ENCODE data around the gene PRKAG2. TPM values are rescaled to one million over a fixed set of nuclear protein-coding genes. Genes with fewer than 3 reads are reported as not detected.
A peak's percentile ranks its signal among the peaks of the same experiment; 100 is the strongest.

The PRKAG2 gene
- total RNA-seq, 1 donor from 2014 or later, result 35.6 TPM

DNA sequence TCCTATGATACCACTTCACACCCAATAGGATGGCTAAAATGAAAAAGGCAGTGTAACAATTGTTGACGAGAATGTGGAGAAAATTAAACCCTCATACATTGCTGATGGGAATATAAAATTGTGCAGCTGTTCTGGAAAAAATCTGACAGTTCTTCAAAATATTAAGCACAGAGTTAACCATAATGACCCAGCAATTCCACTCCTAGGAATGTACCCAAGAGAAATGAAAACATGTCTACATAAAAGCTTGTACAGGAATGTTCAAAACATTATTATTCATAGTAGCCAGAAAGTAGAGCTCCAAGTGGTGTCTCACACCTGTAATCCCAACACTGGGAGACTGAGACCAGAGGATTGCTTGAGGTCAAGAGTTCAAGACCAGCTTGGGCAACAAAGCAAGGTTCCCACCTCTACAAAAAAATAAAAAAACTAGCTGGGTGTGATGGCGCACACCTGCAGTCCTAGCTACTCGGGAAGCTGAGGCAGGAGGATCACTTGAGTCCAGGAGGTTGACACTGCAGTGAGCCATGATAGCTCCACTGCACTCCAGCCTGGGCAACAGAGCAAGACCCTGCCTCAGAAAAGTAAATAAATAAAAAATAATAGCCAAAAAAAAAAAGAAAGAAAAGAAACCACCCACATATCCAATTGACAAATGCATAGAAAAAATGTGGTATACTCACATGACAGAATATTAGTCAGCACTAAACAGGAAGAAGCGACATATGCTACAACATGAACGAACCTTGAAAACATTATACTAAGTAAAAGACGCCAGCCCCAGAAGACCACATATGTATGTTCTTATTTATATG is 362.2 kb downstream of the PRKAG2 start:
- Histone ChIP-seq H3K4me3 (no peak overlapping the region), H3K27me3 (no peaks in the 10 kb centered on the region), H3K36me3 (no peaks in the 10 kb centered on the region), H3K9me3 (no peaks in the 10 kb centered on the region), H3K4me1 (peaks cover 50% of the 10 kb centered on the region), H3K27ac (peak overlapping the region; percentile 44)
- DNase-seq (no peak), ATAC-seq (no peak)
- TF ChIP-seq, protein P1, sequence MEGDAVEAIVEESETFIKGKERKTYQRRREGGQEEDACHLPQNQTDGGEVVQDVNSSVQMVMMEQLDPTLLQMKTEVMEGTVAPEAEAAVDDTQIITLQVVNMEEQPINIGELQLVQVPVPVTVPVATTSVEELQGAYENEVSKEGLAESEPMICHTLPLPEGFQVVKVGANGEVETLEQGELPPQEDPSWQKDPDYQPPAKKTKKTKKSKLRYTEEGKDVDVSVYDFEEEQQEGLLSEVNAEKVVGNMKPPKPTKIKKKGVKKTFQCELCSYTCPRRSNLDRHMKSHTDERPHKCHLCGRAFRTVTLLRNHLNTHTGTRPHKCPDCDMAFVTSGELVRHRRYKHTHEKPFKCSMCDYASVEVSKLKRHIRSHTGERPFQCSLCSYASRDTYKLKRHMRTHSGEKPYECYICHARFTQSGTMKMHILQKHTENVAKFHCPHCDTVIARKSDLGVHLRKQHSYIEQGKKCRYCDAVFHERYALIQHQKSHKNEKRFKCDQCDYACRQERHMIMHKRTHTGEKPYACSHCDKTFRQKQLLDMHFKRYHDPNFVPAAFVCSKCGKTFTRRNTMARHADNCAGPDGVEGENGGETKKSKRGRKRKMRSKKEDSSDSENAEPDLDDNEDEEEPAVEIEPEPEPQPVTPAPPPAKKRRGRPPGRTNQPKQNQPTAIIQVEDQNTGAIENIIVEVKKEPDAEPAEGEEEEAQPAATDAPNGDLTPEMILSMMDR (IDR thresholded peaks at IDR 0.05), result no peak
- intact Hi-C loops (cut with DNase I), result no loop called here

DNA sequence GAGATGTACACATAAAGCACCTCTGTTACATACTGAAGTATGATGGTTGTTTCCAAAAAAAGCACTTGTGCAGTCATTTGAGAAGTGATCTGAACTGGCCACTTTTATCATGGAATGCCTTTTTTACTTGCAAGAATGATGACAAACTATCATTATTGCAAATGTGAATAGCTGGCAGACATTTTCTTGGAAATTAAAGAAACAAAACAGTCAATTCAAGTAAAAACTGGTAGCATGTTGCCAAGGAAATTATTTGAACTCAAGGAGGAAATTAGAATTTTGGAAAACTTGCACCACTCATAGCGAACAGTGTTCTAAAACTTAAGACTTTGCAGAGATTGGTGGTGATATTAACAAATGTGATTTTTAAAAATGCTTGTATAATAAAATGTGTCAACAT is 363.8 kb downstream of the PRKAG2 start:
- Histone ChIP-seq H3K36me3 (no peaks in the 10 kb centered on the region), H3K27ac (no peak overlapping the region), H3K4me3 (no peak overlapping the region), H3K27me3 (no peaks in the 10 kb centered on the region), H3K4me1 (peaks cover 62% of the 10 kb centered on the region), H3K9me3 (no peaks in the 10 kb centered on the region)
- no peak for DNase-seq
- TF ChIP-seq, protein P1 (IDR thresholded peaks at IDR 0.05), result no peak
- no peak for ATAC-seq
- intact Hi-C loops (cut with DNase I), result no loop called here

GRCh38 chr7:151512353-151512752 is 364.6 kb downstream of the PRKAG2 start:
- no peaks in the 10 kb centered on the region for H3K36me3 ChIP-seq
- H3K27ac ChIP-seq, result no peak overlapping the region
- no peak for DNase-seq
- no peaks in the 10 kb centered on the region for H3K27me3 ChIP-seq
- no peaks in the 10 kb centered on the region for H3K9me3 ChIP-seq
- H3K4me1 ChIP-seq, result peaks cover 60% of the 10 kb centered on the region
- TF ChIP-seq, protein P1 (IDR thresholded peaks at IDR 0.05), result no peak
- no peak for ATAC-seq
- no peak overlapping the region for H3K4me3 ChIP-seq
- intact Hi-C loops (cut with DNase I), result no loop called here

DNA sequence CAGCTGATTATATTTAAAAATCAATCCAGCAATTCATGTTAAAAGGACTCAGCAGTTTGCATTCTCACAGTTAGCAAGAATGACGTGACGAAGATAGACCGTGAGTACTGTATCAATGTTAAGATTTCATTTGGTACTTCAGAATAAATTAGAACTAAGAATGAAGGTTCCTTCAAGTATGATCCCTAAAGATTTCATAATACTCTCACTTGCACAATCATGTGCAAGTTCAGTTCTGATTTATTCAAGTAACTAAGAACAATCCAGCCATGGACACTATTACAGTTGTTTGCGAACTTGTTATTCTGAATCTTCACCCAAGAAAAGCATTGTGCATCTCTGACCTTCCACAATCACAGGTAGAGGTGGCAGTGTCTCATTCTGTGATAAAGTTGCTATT is 365.0 kb downstream of the PRKAG2 start:
- no peak overlapping the region for H3K27ac ChIP-seq
- TF ChIP-seq, protein P1 (IDR thresholded peaks at IDR 0.05), result no peak
- DNase-seq (no peak), ATAC-seq (peak; percentile 57)
- peaks cover 56% of the 10 kb centered on the region for H3K4me1 ChIP-seq
- H3K9me3 ChIP-seq, result no peaks in the 10 kb centered on the region
- intact Hi-C loops (cut with DNase I), result no loop called here
- no peak overlapping the region for H3K4me3 ChIP-seq
- no peaks in the 10 kb centered on the region for H3K36me3 ChIP-seq
- H3K27me3 ChIP-seq, result no peaks in the 10 kb centered on the region

DNA sequence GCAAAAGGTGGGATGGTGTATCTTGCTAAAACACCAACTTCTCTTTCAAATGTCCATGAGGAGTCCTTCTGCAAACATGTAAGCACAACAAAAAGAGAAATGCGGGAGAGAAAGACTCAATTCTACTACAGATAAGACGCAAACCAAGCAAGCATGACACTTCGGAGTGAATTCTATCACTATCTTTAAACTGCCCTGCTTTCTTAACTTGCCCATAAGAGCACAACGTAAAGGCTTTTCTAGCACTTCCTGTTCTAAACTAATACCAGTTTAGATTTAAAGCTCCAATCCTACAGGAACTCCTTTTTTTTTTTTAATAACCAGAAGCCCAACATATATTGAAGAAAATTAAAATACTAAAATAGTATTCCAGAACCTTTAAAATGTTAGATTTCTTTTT is 365.6 kb downstream of the PRKAG2 start:
- DNase-seq (no peak), ATAC-seq (no peak)
- TF ChIP-seq, protein P1 (IDR thresholded peaks at IDR 0.05), result no peak
- intact Hi-C loops (cut with DNase I), result no loop called here
- no peaks in the 10 kb centered on the region for H3K36me3 ChIP-seq
- no peak overlapping the region for H3K27ac ChIP-seq
- H3K4me1 ChIP-seq, result peaks cover 51% of the 10 kb centered on the region
- no peaks in the 10 kb centered on the region for H3K27me3 ChIP-seq
- H3K4me3 ChIP-seq, result no peak overlapping the region
- no peaks in the 10 kb centered on the region for H3K9me3 ChIP-seq

Data from upper lobe of right lung (tissue), 1 donor.